OCI-LY3 (cell line): Measurements from ENCODE around the gene ACACB.

Experiments used
- H2AFZ ChIP-seq: fragments of 200-600, 300-600 bp; shearing (Covaris generic); 2 replicates; pipeline ENCODE4 v1.6.0; 2014; ENCODE audit warnings: antibody characterized with exemption, low read depth, low read length
- H3K27ac ChIP-seq: fragments of 200-600, 300-600 bp; sonication (generic); 2 replicates; pipeline ENCODE4 v1.5.1; 2014; ENCODE audit warnings: mild to moderate bottlenecking, low read length, moderate library complexity, mixed read lengths
- H3K27me3 ChIP-seq: fragments of 200-600, 300-600 bp; sonication (generic); 2 replicates; pipeline ENCODE4 v1.6.1; 2014; ENCODE audit warnings: low read depth, low read length, mixed read lengths
- H3K36me3 ChIP-seq: fragments of 200-600, 300-600 bp; sonication (generic); replicated peaks from 2 replicates; pipeline ENCODE3; 2014; ENCODE audit warnings: low read depth, low read length, mixed read lengths
- H3K4me1 ChIP-seq: fragments of 300-600, 200-600 bp; sonication (generic); 2 replicates; pipeline ENCODE4 v1.6.1; 2014; ENCODE audit warnings: low read length, mixed read lengths
- H3K4me2 ChIP-seq: fragments of 200-600, 300-600 bp; sonication (generic); 2 replicates; pipeline ENCODE4 v1.6.1; 2014; ENCODE audit warnings: low read length, mixed read lengths
- H3K4me3 ChIP-seq: fragments of 300-600, 200-600 bp; sonication (generic); 2 replicates; pipeline ENCODE4 v1.5.1; 2014; ENCODE audit warnings: antibody characterized with exemption, mild to moderate bottlenecking, low read length, moderate library complexity
- H3K79me2 ChIP-seq: fragments of 300-600, 200-600 bp; shearing (Covaris generic); 2 replicates; pipeline ENCODE4 v1.6.1; 2014; ENCODE audit warnings: mild to moderate bottlenecking, low read length, mixed read lengths
- H3K9ac ChIP-seq: fragments of 300-600, 200-600 bp; shearing (Covaris generic); 2 replicates; pipeline ENCODE4 v1.6.0; 2014; ENCODE audit warnings: mild to moderate bottlenecking, low read length, moderate library complexity
- H3K9me3 ChIP-seq: fragments of 200-600, 300-600 bp; shearing (Covaris generic); 2 replicates; pipeline ENCODE4 v1.6.1; 2014; ENCODE audit warnings: low read length, mixed read lengths; ENCODE audit not compliant: insufficient read depth
- H4K20me1 ChIP-seq: fragments of 200-600, 300-600 bp; sonication (generic); 2 replicates; pipeline ENCODE4 v1.6.1; 2016; ENCODE audit warnings: low read length, mixed read lengths; ENCODE audit not compliant: insufficient read depth
- CTCF ChIP-seq: fragments of 200-600, 300-600 bp; sonication (generic); IDR thresholded peaks from 2 replicates; pipeline ENCODE4 v1.5.1; 2014; ENCODE audit warnings: antibody characterized with exemption, low read length, low read depth
- EZH2phosphoT487 ChIP-seq: fragments of 200-600 bp; shearing (Covaris generic); IDR thresholded peaks from 2 replicates; pipeline ENCODE4 v1.6.1; 2018; ENCODE audit warnings: antibody characterized with exemption, mixed run types, low read depth

The ACACB gene

GRCh38 chr12:109201496-109201885 lies 85.1 kb downstream of the ACACB start:
- Histone ChIP-seq H3K9ac (no peak overlapping the region), H3K9me3 (no peaks in the 10 kb centered on the region), H3K4me3 (no peak overlapping the region), H3K36me3 (no peaks in the 10 kb centered on the region), H2AFZ (no peak overlapping the region), H3K27ac (no peak overlapping the region), H3K27me3 (no peaks in the 10 kb centered on the region), H4K20me1 (no peaks in the 10 kb centered on the region), H3K79me2 (no peaks in the 10 kb centered on the region), H3K4me1 (no peaks in the 10 kb centered on the region), H3K4me2 (no peak overlapping the region)
- no peak for TF ChIP-seq CTCF

- TF ChIP-seq EZH2phosphoT487, result no peak
- TF ChIP-seq CTCF, result no peak
- H3K27me3 ChIP-seq, result no peaks in the 10 kb centered on the region
- no peak overlapping the region for H3K9ac ChIP-seq
- H3K27ac ChIP-seq, result no peak overlapping the region
- H3K79me2 ChIP-seq, result no peaks in the 10 kb centered on the region
- H3K36me3 ChIP-seq, result no peaks in the 10 kb centered on the region
- H3K9me3 ChIP-seq, result no peaks in the 10 kb centered on the region
- H3K4me3 ChIP-seq, result no peak overlapping the region
- H3K4me1 ChIP-seq, result no peaks in the 10 kb centered on the region
- no peaks in the 10 kb centered on the region for H4K20me1 ChIP-seq
- H3K4me2 ChIP-seq, result no peak overlapping the region
- no peak overlapping the region for H2AFZ ChIP-seq
Measured at GRCh38 chr12:109202770-109203169, 86.4 kb downstream of the ACACB start.

GRCh38 chr12:109203480-109203879 lies 87.1 kb downstream of the ACACB start:
- no peak overlapping the region for H2AFZ ChIP-seq
- no peaks in the 10 kb centered on the region for H4K20me1 ChIP-seq
- H3K4me2 ChIP-seq, result no peak overlapping the region
- no peaks in the 10 kb centered on the region for H3K36me3 ChIP-seq
- H3K4me3 ChIP-seq, result no peak overlapping the region
- H3K4me1 ChIP-seq, result no peaks in the 10 kb centered on the region
- no peak overlapping the region for H3K27ac ChIP-seq
- no peaks in the 10 kb centered on the region for H3K27me3 ChIP-seq
- H3K9me3 ChIP-seq, result no peaks in the 10 kb centered on the region
- TF ChIP-seq CTCF (no peak), EZH2phosphoT487 (no peak)
- no peak overlapping the region for H3K9ac ChIP-seq
- no peaks in the 10 kb centered on the region for H3K79me2 ChIP-seq

GRCh38 chr12:109209082-109209481 lies 92.7 kb downstream of the ACACB start:
- H3K4me1 ChIP-seq, result no peaks in the 10 kb centered on the region
- no peak overlapping the region for H3K4me3 ChIP-seq
- H3K9me3 ChIP-seq, result no peaks in the 10 kb centered on the region
- H3K36me3 ChIP-seq, result no peaks in the 10 kb centered on the region
- no peak overlapping the region for H3K27ac ChIP-seq
- no peaks in the 10 kb centered on the region for H3K27me3 ChIP-seq
- H3K79me2 ChIP-seq, result no peaks in the 10 kb centered on the region
- H3K4me2 ChIP-seq, result no peak overlapping the region
- no peak overlapping the region for H2AFZ ChIP-seq
- no peaks in the 10 kb centered on the region for H4K20me1 ChIP-seq
- no peak overlapping the region for H3K9ac ChIP-seq
- TF ChIP-seq EZH2phosphoT487, result no peak
- TF ChIP-seq CTCF, result no peak
